GM21367 (cell line): ENCODE results near the gene ARL5A.
A peak's percentile ranks its signal among the peaks of the same experiment; 100 is the strongest.

Experiments
- ATAC-seq: cut with Tn5 transposase; IDR thresholded peaks from one replicate; pipeline ENCODE4 v1.9.1; 2021; ENCODE audit not compliant: unreplicated experiment

ARL5A gene

GRCh38 chr2:151841047-151841424, 12.8 kb upstream of the ARL5A start:
- no peak for ATAC-seq

- ATAC-seq: peak; percentile 97
Measured at GRCh38 chr2:151840216-151841046, 12.2 kb upstream of the ARL5A start.

- no peak for ATAC-seq
Measured at GRCh38 chr2:151837926-151838325, 9.7 kb upstream of the ARL5A start.

DNA sequence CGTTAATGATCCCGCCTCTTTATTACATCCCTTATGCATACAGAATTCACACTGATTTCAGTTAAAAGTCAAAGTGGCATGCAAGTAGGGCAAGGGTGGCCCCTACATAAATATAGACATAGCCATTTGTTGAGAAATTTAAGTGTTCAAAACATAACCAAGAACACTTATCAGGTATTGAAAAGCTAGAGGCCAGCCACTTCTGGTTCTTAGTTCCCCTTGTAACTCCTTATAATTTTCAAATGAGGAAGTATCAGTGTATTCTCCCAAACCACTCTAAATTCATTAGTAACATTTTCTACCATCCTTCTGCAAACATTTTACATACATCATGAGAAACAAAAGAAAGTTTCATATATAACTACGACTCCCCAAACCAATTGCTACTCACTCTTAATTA, 5.8 kb upstream of the ARL5A start:
- ATAC-seq: peak; percentile 73

- no peak for ATAC-seq
Measured at GRCh38 chr2:151830961-151831360, 2.7 kb upstream of the ARL5A start.

DNA sequence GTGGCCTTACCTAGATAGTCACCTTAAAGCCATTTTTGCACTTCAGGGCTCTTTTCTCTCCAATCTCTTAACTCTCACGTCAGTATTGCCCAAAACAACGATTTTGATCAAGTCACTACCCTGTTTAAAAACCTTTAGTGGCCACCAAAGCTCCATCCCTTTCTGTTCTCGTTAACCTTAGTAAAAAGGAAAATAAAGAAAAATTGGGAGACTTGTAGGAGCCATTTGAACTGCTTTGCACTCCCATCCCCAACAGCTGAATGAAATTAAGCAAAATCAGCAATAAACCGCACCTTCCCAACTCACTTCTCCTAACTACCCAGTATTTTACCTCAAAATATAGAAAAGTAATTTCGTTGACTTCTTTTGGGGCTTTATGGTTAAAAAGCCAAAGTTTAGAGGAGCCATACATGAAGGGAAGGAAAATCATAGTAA, 686 bp upstream of the ARL5A start:
- ATAC-seq: no peak

- ATAC-seq: peak; percentile 11
Measured at GRCh38 chr2:151827564-151828142, 568 bp downstream of the ARL5A start.

- no peak for ATAC-seq
Measured at GRCh38 chr2:151826737-151827157, 1.5 kb downstream of the ARL5A start.

- ATAC-seq: no peak
Measured at GRCh38 chr2:151824886-151825285, 3.3 kb downstream of the ARL5A start.

DNA sequence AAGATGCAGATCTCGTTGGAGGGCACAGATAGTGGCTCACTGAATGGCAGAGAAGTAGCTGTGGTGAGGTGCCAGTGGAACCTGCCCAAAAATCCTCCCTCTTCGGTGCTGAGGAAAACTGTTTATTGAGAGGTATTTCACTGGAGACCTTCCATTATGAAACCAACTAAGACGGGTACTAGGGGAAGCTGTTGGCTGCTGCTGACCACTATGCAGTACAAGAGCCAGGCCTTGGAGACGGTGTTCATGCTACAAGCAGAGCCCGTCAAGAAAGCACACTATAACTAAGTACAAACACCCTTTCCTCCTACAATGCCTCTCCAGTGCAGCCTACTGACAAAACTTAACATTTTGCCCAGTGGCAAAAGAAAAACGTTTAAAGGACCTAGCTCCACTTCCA, 4.6 kb downstream of the ARL5A start:
- no peak for ATAC-seq

DNA sequence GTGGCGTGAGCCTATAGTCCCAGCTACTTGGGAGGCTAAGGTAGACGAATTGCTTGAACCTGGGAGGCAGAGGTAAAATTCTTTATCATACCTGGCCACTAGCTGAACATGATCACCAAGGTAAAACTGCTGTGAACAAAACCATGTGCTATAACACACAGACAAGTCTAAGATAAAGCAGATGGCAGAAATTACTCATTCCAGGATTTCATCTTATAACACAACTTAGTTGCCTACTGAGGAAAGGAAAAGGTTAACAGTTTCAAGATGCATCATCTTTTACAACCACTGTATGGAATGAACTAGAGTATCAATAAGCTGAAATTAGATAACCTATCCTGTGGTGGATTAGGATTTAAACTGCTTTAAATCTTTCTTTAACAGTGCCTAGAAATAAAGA, 8.3 kb downstream of the ARL5A start:
- ATAC-seq: no peak

DNA sequence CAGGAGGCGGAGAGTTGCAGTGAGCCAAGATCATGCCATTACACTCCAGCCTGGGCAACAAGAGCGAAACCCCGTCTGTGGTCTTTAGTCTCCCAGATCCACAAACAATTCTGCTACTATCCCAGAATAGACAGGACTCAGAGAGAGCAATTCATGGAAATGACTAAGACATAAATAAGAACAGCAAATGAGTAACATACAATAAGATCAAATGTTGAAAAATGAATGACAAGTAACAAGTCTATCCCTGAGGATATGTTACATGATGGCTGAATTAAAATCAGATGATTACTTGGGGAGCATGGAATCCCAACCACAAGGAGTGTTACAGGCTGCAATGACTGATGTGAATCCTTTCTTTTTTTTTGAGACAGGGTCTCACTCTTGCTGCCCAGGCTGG, 10.3 kb downstream of the ARL5A start:
- no peak for ATAC-seq

DNA sequence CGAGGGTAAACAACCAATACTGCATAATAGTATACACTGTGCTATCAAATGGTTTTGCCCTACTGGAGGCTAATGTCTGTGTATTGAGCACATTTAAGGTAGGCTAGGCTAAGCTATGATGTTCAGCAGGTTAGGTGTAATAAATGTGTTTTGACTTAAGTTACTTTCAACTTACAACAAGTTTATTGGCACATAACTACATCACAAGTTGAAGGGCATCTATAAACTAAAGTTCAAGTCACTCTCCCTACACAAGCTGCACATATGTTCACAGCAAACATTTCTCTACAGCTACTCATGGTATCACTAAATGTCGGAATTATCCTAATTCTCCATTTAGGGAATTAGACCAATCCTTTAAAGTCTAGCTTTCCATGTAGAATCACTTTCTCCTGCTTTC, 11.4 kb downstream of the ARL5A start:
- no peak for ATAC-seq

- ATAC-seq: no peak
Measured at GRCh38 chr2:151815821-151816489, 12.3 kb downstream of the ARL5A start.

DNA sequence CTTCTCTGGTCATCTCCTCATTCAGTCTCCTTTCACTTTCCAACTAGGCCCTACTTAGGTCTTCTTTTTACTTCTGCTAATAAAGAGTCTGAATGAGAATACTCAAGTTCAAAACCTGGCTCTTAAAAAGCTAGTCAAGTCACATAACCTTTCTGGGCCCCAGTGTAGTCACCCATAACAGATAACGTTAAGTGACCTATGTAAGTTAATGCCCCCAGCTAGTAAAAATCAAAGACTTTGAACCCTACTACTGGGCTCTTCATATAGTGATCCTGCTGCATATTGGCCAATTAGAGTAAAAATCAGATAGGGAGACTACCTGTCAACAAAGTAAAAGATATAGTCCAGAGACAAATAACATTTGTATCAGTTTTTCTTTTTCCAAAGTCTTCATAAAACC, 17.7 kb downstream of the ARL5A start:
- ATAC-seq: no peak

GRCh38 chr2:151809073-151809383, 19.2 kb downstream of the ARL5A start:
- ATAC-seq: no peak

DNA sequence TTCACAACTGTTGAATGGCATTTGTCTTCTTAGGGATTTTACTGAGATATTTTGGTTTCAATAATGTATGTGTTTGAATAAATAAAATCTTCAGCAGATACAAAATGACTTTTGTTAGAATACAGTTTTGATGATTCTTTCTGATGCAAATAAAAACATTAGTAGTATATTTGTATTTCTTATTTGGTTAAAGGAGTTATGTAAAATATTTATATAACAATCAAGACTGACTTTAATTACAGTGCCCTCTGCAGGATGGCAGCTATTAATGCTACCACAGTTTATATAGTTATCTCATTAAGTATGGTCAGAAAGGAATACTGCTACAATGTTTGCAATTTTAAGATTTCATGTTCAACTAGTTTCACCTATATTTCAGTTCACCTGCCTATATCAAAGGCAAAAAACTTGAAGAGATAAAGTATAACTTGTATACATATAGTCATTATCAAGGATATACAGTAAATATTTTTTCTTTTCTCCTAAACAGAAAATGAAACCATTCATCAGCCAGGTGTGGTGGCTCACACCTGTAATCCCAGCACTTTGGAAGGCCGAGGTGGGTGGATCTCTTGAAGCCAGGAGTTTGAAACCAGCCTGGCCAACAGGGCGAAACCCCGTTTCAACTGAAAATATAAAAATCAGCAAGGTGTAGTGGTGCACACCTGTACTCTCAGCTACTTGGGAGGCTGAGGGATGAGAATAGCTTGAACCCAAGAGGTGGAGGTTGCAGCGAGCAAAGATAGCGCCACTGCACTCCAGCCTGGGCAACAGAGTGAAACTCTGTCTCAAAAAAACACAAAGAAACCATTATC, 19.8 kb downstream of the ARL5A start:
- ATAC-seq: no peak

DNA sequence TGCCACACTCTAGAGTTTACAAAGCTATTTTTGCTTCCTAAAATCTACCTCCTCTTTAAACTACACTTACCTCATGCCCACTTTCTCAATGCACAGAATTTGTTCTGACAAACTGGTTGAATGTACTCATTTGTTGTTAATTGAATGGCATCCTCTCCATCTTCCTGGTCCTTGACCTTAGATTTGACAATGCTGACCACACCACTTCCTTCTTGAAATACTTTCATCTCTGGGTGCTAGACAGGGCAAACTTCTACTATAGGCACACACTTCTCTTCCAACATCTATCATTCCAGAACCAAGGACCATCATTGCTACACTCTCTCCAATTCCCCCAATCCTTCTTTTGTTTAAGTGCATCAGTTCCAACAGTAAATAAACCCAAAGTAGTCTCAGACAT, 22.3 kb downstream of the ARL5A start:
- no peak for ATAC-seq

DNA sequence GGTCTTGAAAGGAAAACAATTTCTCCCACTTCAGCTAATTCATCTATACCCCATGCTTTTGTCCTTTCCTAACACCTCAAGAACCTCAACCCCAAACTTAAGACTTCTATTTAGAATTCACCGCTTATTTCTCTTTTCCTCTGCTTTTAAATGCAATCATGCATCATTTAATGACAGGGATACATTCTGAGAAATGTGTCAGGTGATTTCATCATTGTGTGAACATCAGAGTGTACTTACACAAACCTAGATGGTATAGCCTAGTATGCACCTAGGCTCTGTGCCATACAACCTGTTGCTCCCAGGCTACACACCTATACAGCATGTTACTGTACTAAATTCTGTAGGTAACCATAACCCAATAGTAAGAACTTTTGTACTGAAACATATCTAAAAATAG, 22.9 kb downstream of the ARL5A start:
- no peak for ATAC-seq

DNA sequence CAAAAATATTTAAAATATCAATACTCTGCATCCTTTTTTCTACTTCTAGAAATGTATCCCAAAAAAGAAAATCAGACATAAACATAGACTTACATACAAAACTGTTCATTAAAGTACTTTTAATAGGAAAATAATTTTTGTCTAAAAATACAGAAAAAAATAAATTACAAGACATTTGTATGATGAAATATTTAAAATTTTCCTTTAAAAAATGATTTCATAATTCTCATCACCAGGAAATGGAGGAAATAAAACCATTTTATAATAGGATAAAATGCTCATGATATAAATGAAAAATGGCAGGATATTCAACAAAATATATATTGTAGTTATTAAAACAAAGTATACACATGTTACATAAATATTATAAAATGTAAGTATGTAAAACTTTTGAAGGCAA, 24.4 kb downstream of the ARL5A start:
- no peak for ATAC-seq

DNA sequence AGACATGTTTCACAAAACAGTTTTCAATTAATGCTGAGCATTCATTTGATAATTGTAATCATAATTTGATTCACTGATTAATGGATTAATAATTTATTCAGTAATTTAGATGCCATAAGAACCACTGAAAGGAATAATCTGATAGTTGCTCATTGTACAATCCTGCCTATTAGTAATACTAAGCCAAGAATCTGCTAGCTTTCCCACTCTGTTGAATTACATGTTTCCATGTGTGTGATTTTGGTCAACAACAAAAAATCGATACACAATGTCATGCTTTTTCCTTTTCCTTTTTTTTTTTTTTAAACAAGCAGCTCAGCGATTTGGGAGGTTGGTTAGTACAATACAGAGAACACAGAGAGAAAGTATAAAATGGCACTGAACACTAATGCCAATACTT, 25.9 kb downstream of the ARL5A start:
- no peak for ATAC-seq

DNA sequence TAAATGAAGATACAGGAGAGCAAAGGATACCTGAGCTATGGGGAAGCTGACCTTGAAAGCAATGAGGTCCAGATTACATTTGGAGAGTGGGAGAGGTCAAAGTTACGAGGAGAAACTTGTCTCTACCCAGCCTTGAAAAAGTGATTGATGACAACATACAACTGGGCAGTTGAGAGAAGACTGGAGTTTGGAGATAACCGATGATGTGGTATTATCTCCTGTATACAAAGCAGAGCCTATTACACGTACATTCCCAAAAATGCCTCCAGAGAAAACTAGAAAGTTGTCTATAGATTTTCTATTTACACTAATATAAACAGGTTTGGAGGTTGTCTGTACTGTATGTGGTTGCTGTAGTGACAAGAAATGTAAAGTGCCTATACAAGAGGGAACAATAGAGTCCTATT, 28.3 kb downstream of the ARL5A start:
- ATAC-seq: no peak
